Femur (tissue), 1 donor: ENCODE results near the gene LYRM2.

Experiments used
- DNase-seq: peaks from one replicate; pipeline ENCODE4 v3.0.0-alpha.2; 2017

The LYRM2 gene

GRCh38 chr6:89590133-89590532, 48.4 kb downstream of the LYRM2 start:
- DNase-seq = no peak

- DNase-seq = no peak
These were observed 49.1 kb downstream of the LYRM2 start for GRCh38 chr6:89589297-89590025.

- DNase-seq = no peak
These were observed 53.4 kb downstream of the LYRM2 start for GRCh38 chr6:89585154-89585553.

- no peak for DNase-seq
These were observed 54.0 kb downstream of the LYRM2 start for GRCh38 chr6:89584539-89584938.

GRCh38 chr6:89583559-89583958, 55.0 kb downstream of the LYRM2 start:
- DNase-seq = no peak

- DNase-seq = no peak
These were observed 55.8 kb downstream of the LYRM2 start for GRCh38 chr6:89582669-89583325.

GRCh38 chr6:89581689-89582088, 56.9 kb downstream of the LYRM2 start:
- DNase-seq = no peak

- DNase-seq = no peak
These were observed 57.4 kb downstream of the LYRM2 start for GRCh38 chr6:89580997-89581666.

GRCh38 chr6:89575562-89575960, 63.0 kb downstream of the LYRM2 start:
- no peak for DNase-seq

- DNase-seq = no peak
These were observed 63.5 kb downstream of the LYRM2 start for GRCh38 chr6:89574910-89575561.

GRCh38 chr6:89567630-89568390, 70.7 kb downstream of the LYRM2 start:
- no peak for DNase-seq

- DNase-seq = no peak
These were observed 71.5 kb downstream of the LYRM2 start for GRCh38 chr6:89566930-89567629.

- DNase-seq = no peak
These were observed 72.3 kb downstream of the LYRM2 start for GRCh38 chr6:89566008-89566800.

- DNase-seq = no peak
These were observed 73.7 kb downstream of the LYRM2 start for GRCh38 chr6:89564752-89565427.

- DNase-seq = no peak
These were observed 74.7 kb downstream of the LYRM2 start for GRCh38 chr6:89563866-89564265.

GRCh38 chr6:89562093-89562973, 76.2 kb downstream of the LYRM2 start:
- DNase-seq = peak; percentile 33

- no peak for DNase-seq
These were observed 79.1 kb downstream of the LYRM2 start for GRCh38 chr6:89559487-89559886.

- DNase-seq = no peak
These were observed 82.7 kb downstream of the LYRM2 start for GRCh38 chr6:89555806-89556205.

GRCh38 chr6:89555031-89555430, 83.5 kb downstream of the LYRM2 start:
- no peak for DNase-seq

GRCh38 chr6:89554106-89554505, 84.4 kb downstream of the LYRM2 start:
- DNase-seq = no peak
